ENCODE data around the gene NECTIN4. TPM values are rescaled to one million over a fixed set of nuclear protein-coding genes. Genes with fewer than 3 reads are reported as not detected.

The NECTIN4 gene
- total and polyA plus RNA-seq, 8 donors: 5.6 to 11.2 (median 9.3) TPM

DNA sequence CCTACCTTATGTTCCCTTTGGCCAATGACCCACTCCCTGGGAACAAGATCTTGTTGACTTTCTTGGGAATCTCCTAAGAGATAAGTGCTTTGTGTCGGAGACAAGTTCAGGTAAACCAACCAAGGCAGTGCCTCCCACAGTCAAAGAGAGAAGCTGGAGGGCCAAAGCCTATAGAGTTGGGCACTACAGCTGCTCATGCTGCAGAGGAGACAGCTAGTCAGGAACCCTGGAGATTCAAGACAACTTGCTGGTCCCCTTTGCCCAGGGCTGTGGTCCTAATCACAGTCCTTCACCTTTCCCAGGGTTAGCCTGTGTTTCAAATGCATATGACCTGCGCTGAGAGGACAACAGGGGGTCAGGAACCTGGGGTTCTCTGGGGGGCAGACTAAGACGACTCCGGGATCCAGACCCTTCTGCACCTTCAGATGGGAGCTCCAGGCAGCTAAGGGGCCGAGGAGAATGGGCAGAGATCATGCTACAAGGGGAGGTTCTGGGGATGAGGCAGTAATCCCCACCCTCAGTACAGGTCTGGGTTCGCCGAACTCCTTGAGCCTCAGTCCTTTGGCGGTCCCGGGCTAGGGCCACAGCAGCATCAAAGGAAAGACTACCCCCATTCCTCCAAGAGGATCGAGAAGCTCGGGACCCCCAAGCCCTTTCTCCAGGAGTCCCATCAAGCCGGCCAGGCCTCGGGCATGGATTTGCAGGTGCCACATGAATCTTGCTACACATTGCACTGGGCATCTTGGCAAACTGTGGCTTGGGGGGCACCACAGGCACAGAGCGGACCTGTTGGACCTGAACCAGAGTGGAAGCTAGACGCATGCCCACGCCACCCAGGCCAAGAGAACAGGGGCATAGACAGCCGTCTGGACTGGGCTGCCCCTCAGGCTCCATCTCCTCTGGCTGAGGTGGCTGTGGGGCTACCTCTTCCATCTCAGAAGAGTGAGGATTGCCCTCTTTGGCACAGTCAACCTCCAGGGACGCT, 41.6 kb downstream of the NECTIN4 start:
- intact Hi-C loops (cut with DNase I): no loop called here
- H3K36me3 ChIP-seq: peaks cover 0 to 53% of the 10 kb centered on the region in 2 donors
- TF ChIP-seq CTCF (IDR thresholded peaks at IDR 0.05): no peak
- peak overlapping the region; percentile 97 to 99 for H3K27ac ChIP-seq
- no peaks in the 10 kb centered on the region for H3K27me3 ChIP-seq
- no peak overlapping the region for H3K4me3 ChIP-seq
- DNase-seq (no peak), ATAC-seq (no peak)
- H3K9me3 ChIP-seq: no peaks in the 10 kb centered on the region
- peaks cover 12 to 44% of the 10 kb centered on the region in 2 donors for H3K4me1 ChIP-seq

- Histone ChIP-seq H3K36me3 (peaks cover 0 to 55% of the 10 kb centered on the region in 2 donors), H3K9me3 (no peaks in the 10 kb centered on the region), H3K4me3 (peak overlapping the region in 1 of 2 donors; percentile 99), H3K27me3 (no peaks in the 10 kb centered on the region), H3K27ac (peak overlapping the region; percentile 97 to 99), H3K4me1 (peaks cover 12 to 49% of the 10 kb centered on the region in 2 donors)
- ATAC-seq (no peak), DNase-seq (no peak)
- intact Hi-C loops (cut with DNase I): no loop called here
- TF ChIP-seq CTCF (IDR thresholded peaks at IDR 0.05): no peak
These were observed 42.6 kb downstream of the NECTIN4 start for GRCh38 chr1:161046605-161047228.

- peak; percentile 95 for ATAC-seq
- H3K4me3 ChIP-seq: peak within 1 kb of the TSS; percentile 86 to 99
- H3K27ac ChIP-seq: peak within 1 kb of the TSS; percentile 97 to 99
- no peaks in the 10 kb centered on the region for H3K27me3 ChIP-seq
- intact Hi-C loops (cut with DNase I): no loop called here
- no peaks in the 10 kb centered on the region for H3K9me3 ChIP-seq
- peak; percentile 92 to 99 (median 95) for DNase-seq
- peaks cover 12 to 49% of the 10 kb centered on the region in 2 donors for H3K4me1 ChIP-seq
- H3K36me3 ChIP-seq: peaks cover 0 to 55% of the 10 kb centered on the region in 2 donors
- no peak for TF ChIP-seq CTCF (IDR thresholded peaks at IDR 0.05)
These were observed 43.4 kb downstream of the NECTIN4 start, which contains the start of gene USF1 for GRCh38 chr1:161045736-161046604. Gene USF1 (minus strand): TSS chr1:161045977. CDS start chr1:161043275, 2,702 bp downstream.

DNA sequence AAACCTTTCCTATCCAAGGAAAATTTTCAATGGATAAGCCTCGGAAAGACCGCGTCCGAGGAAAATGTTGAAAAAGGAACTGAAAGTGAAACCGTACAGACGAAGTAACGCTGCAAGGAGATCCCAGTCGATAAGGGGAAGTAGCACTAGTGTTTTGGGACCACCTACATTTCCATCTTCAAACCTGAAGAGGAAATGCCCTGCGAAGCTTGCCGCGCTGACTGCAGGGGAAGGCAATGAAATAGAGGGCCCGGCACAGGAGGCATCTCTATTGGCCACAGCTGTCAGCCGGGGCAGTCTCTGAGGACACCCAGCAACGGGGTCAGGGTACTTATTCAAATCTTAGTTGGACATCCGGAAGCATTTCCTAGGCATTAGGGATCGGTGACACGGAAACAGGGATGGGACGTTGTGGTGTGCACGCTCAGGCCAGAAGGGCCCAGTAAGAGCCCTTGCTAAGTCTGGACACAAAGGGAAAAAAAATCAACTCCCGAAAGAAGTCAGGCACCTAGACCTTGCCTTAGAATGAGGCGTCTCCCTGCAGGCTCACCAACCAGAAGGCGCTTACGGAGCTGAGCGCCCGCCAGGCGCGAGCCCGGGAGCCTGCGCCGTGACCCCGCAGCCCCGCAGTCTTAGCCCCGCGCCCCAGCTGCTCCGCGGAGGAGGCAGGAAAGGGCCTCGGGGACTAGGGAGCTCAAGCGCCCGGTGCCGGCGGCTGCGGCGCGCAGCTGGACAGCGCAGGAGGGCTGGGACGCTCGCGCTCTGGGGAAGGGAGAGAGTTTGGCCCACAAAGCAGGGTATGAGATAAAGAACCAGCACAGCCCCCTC, 44.2 kb downstream of the NECTIN4 start:
- H3K4me3 ChIP-seq: peak overlapping the region; percentile 86 to 99
- peak overlapping the region; percentile 97 to 99 for H3K27ac ChIP-seq
- intact Hi-C loops (cut with DNase I): no loop called here
- no peaks in the 10 kb centered on the region for H3K9me3 ChIP-seq
- peaks cover 12 to 49% of the 10 kb centered on the region in 2 donors for H3K4me1 ChIP-seq
- peaks cover 0 to 55% of the 10 kb centered on the region in 2 donors for H3K36me3 ChIP-seq
- peak; percentile 77 for ATAC-seq
- no peaks in the 10 kb centered on the region for H3K27me3 ChIP-seq
- DNase-seq: peak; percentile 55 to 88 (median 75)
- no peak for TF ChIP-seq CTCF (IDR thresholded peaks at IDR 0.05)
